Liver (tissue), 9 donors: ENCODE data around the gene GRID1. TPM values are rescaled to one million over a fixed set of nuclear protein-coding genes. Genes with fewer than 3 reads are reported as not detected.

ENCODE experiments used
- DNase-seq: peaks from one replicate; pipeline ENCODE4 v3.0.0-alpha.2; 2017; ENCODE audit warnings: low spot score
- H3K27ac ChIP-seq, 2 donors: one replicate each; pipeline ENCODE4 v1.7.0; 2013; ENCODE audit warnings: inconsistent platforms in 2 of 2, low read length in 2 of 2, control low read depth in 1 of 2, low read depth in 1 of 2, mild to moderate bottlenecking in 1 of 2
- H3K27me3 ChIP-seq, 4 donors: one replicate each; pipeline versions ENCODE4 v1.6.1 to v1.7.0; 2013; ENCODE audit warnings: low read length in 3 of 4, inconsistent platforms in 1 of 4, mild to moderate bottlenecking in 1 of 4, moderate library complexity in 1 of 4; ENCODE audit not compliant: control insufficient read depth in 4 of 4, insufficient read depth in 4 of 4
- H3K36me3 ChIP-seq, 4 donors: one replicate each; pipeline versions ENCODE4 v1.6.1 to v1.7.0; 2013; ENCODE audit warnings: low read length in 3 of 4, mild to moderate bottlenecking in 3 of 4, low read depth in 1 of 4, moderate library complexity in 1 of 4; ENCODE audit not compliant: control insufficient read depth in 4 of 4, insufficient read depth in 3 of 4
- H3K4me1 ChIP-seq, 4 donors: one replicate each; pipeline versions ENCODE4 v1.6.1 to v1.7.0; 2013; ENCODE audit warnings: low read length in 3 of 4, mild to moderate bottlenecking in 3 of 4, moderate library complexity in 1 of 4; ENCODE audit not compliant: control insufficient read depth in 4 of 4, insufficient read depth in 4 of 4
- H3K4me3 ChIP-seq, 3 donors: one replicate each; pipeline versions ENCODE4 v1.6.1 to v1.7.0; 2013; ENCODE audit warnings: low read length in 3 of 3, control low read depth in 1 of 3, low read depth in 1 of 3, mild to moderate bottlenecking in 1 of 3
- H3K9ac ChIP-seq, 2 donors: one replicate each; pipeline ENCODE4 v1.7.0; 2013; ENCODE audit warnings: low read length in 2 of 2, mild to moderate bottlenecking in 2 of 2, moderate library complexity in 2 of 2, control low read depth in 1 of 2, low read depth in 1 of 2
- H3K9me3 ChIP-seq, 4 donors: one replicate each; pipeline versions ENCODE4 v1.6.1 to v1.7.0; 2013; ENCODE audit warnings: low read length in 3 of 4; ENCODE audit not compliant: control insufficient read depth in 4 of 4
- EGR1 ChIP-seq, 2 donors: IDR thresholded peaks; 2 replicates each; pipeline ENCODE4 v1.6.1; 2016 to 2018; ENCODE audit warnings: antibody characterized with exemption in 2 of 2, low read depth in 2 of 2
- FOXA1 ChIP-seq: IDR thresholded peaks from 2 replicates; pipeline ENCODE4 v1.6.1; 2016; ENCODE audit warnings: antibody characterized with exemption
- FOXA2 ChIP-seq: IDR thresholded peaks from 2 replicates; pipeline ENCODE4 v1.6.1; 2016; ENCODE audit warnings: antibody characterized with exemption
- GABPA ChIP-seq, 2 donors: IDR thresholded peaks in 1 of 2; conservative IDR thresholded peaks in 1 of 2; 2 replicates each; pipeline ENCODE4 v1.6.1; 2016; ENCODE audit warnings: antibody characterized with exemption in 2 of 2, mild to moderate bottlenecking in 1 of 2, moderate library complexity in 1 of 2
- HNF4A ChIP-seq, 2 donors: conservative IDR thresholded peaks; 2 replicates each; pipeline ENCODE4 v1.6.1; 2016; ENCODE audit warnings: antibody characterized with exemption in 2 of 2, mild to moderate bottlenecking in 2 of 2
- HNF4G ChIP-seq: IDR thresholded peaks from 2 replicates; pipeline ENCODE4 v1.6.1; 2016; ENCODE audit warnings: antibody characterized with exemption
- JUND ChIP-seq, 2 donors: IDR thresholded peaks; 2 replicates each; pipeline ENCODE4 v1.6.1; 2016; ENCODE audit warnings: antibody characterized with exemption in 2 of 2
- NR2F2 ChIP-seq: IDR thresholded peaks from 2 replicates; pipeline ENCODE4 v1.6.1; 2016; ENCODE audit warnings: antibody characterized with exemption
- RAD21 ChIP-seq, 2 donors: IDR thresholded peaks; 2 replicates each; pipeline ENCODE4 v1.6.1; 2016; ENCODE audit warnings: antibody characterized with exemption in 2 of 2, mild to moderate bottlenecking in 2 of 2
- RXRA ChIP-seq, 2 donors: IDR thresholded peaks; 2 replicates each; pipeline ENCODE4 v1.6.1; 2017 to 2018; ENCODE audit warnings: antibody characterized with exemption in 2 of 2, mild to moderate bottlenecking in 1 of 2
- SP1 ChIP-seq: IDR thresholded peaks from 2 replicates; pipeline ENCODE4 v1.6.1; 2018; ENCODE audit warnings: antibody characterized with exemption, mild to moderate bottlenecking
- TAF1 ChIP-seq: conservative IDR thresholded peaks from 2 replicates; pipeline ENCODE4 v1.6.1; 2016; ENCODE audit warnings: antibody characterized with exemption, mild to moderate bottlenecking
- YY1 ChIP-seq: IDR thresholded peaks from 2 replicates; pipeline ENCODE4 v1.6.1; 2016; ENCODE audit warnings: antibody characterized with exemption, mild to moderate bottlenecking
- WGBS: extraction: QIAGEN DNeasy Blood & Tissue Kit; methylation state at CpG from one replicate; pipeline ENCODE4 v1.1.7; 2013; 5-methylcytosine and 5-hydroxymethylcytosine counted together
- polyA plus RNA-seq, 2 donors: library from polyadenylated mRNA; stranded (reverse) in 1 of 2; unstranded in 1 of 2; fragments of 200-250 nt in 1 of 2; fragments of >200 nt in 1 of 2; fragmentation: Nextera tagmentation in 1 of 2; extraction: Ambion mirVana in 1 of 2; gene quantifications; one replicate each; pipeline versions ENCODE4 v1.2.1 to v1.2.3, GENCODE V29; 2013 to 2015
- total RNA-seq, 2 donors: library from RNA; depleted of rRNA; stranded (reverse); fragments of >200 nt; gene quantifications; one replicate each; pipeline ENCODE4 v1.2.3, GENCODE V29; 2014
- TF ChIP-seq, protein P1 (sequence below): IDR thresholded peaks from 2 replicates; pipeline ENCODE4 v1.6.1; 2016; ENCODE audit warnings: antibody characterized with exemption
- TF ChIP-seq, protein P2 (sequence below): fragments of 150-350 bp; IDR thresholded peaks from 2 replicates; pipeline ENCODE4 v1.5.1; 2017; ENCODE audit warnings: improper control_type of control experiment, low read depth, low read length; ENCODE audit not compliant: missing input control
- TF ChIP-seq, protein P3 (sequence below): IDR thresholded peaks from 2 replicates; pipeline ENCODE4 v1.6.1; 2016; ENCODE audit warnings: antibody characterized with exemption, mild to moderate bottlenecking
- TF ChIP-seq, protein P4 (sequence below): IDR thresholded peaks from 2 replicates; pipeline ENCODE4 v1.6.1; 2016; ENCODE audit warnings: antibody characterized with exemption
- TF ChIP-seq, protein P5 (sequence below): IDR thresholded peaks from 2 replicates; pipeline ENCODE4 v1.6.1; 2016; ENCODE audit warnings: antibody characterized with exemption
- donor health status: healthy.
- donor health status: healthy.
- donor health status: healthy.
- donor health status: healthy.
- donor health status: healthy.

GRID1 gene
- total and polyA plus RNA-seq, 4 donors: 0.09 to 0.17 (median 0.14) TPM; not detected in 1

DNA sequence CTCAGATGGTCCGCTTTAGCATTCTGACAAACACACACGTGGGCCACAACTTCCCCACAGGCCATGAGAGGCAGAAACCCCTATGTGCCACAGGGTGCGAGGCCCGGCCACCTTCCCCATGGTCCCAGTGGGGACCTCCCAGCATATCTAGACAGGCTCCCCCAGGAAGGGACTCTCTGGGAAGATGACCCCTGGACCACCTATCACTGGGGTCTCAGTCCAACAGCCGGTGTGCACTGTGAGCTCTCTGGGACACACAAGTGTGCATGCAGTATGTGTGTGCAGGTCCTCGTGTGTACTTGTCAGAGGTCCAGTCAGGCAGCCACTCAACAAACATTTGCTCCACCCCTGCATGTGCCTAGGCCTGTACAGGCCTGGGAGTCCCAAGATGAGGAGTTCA lies 18.7 kb downstream of the GRID1 start:
- peaks cover 0 to under 1% (median 0%) of the 10 kb centered on the region in 4 donors for H3K9me3 ChIP-seq
- H3K27ac ChIP-seq: no peak overlapping the region
- H3K4me1 ChIP-seq: no peaks in the 10 kb centered on the region
- no peaks in the 10 kb centered on the region for H3K36me3 ChIP-seq
- TF ChIP-seq, protein P1, sequence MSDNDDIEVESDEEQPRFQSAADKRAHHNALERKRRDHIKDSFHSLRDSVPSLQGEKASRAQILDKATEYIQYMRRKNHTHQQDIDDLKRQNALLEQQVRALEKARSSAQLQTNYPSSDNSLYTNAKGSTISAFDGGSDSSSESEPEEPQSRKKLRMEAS: no peak
- TF ChIP-seq FOXA1 (no peak), JUND (IDR thresholded peaks at IDR 0.05) (no peak), NR2F2 (no peak), HNF4G (no peak), RXRA (IDR thresholded peaks at IDR 0.05) (no peak), HNF4A (conservative IDR thresholded peaks at IDR 0.05) (no peak), TAF1 (no peak), FOXA2 (no peak), GABPA (IDR thresholded peaks at IDR 0.05 in 1 of 2, conservative IDR thresholded peaks at IDR 0.05 in 1 of 2) (no peak), SP1 (no peak), RAD21 (IDR thresholded peaks at IDR 0.05) (no peak), YY1 (no peak), EGR1 (IDR thresholded peaks at IDR 0.05; ENCODE audit: low read depth in 2 of 2) (no peak)
- TF ChIP-seq, protein P2, sequence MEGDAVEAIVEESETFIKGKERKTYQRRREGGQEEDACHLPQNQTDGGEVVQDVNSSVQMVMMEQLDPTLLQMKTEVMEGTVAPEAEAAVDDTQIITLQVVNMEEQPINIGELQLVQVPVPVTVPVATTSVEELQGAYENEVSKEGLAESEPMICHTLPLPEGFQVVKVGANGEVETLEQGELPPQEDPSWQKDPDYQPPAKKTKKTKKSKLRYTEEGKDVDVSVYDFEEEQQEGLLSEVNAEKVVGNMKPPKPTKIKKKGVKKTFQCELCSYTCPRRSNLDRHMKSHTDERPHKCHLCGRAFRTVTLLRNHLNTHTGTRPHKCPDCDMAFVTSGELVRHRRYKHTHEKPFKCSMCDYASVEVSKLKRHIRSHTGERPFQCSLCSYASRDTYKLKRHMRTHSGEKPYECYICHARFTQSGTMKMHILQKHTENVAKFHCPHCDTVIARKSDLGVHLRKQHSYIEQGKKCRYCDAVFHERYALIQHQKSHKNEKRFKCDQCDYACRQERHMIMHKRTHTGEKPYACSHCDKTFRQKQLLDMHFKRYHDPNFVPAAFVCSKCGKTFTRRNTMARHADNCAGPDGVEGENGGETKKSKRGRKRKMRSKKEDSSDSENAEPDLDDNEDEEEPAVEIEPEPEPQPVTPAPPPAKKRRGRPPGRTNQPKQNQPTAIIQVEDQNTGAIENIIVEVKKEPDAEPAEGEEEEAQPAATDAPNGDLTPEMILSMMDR: no peak
- TF ChIP-seq, protein P3, sequence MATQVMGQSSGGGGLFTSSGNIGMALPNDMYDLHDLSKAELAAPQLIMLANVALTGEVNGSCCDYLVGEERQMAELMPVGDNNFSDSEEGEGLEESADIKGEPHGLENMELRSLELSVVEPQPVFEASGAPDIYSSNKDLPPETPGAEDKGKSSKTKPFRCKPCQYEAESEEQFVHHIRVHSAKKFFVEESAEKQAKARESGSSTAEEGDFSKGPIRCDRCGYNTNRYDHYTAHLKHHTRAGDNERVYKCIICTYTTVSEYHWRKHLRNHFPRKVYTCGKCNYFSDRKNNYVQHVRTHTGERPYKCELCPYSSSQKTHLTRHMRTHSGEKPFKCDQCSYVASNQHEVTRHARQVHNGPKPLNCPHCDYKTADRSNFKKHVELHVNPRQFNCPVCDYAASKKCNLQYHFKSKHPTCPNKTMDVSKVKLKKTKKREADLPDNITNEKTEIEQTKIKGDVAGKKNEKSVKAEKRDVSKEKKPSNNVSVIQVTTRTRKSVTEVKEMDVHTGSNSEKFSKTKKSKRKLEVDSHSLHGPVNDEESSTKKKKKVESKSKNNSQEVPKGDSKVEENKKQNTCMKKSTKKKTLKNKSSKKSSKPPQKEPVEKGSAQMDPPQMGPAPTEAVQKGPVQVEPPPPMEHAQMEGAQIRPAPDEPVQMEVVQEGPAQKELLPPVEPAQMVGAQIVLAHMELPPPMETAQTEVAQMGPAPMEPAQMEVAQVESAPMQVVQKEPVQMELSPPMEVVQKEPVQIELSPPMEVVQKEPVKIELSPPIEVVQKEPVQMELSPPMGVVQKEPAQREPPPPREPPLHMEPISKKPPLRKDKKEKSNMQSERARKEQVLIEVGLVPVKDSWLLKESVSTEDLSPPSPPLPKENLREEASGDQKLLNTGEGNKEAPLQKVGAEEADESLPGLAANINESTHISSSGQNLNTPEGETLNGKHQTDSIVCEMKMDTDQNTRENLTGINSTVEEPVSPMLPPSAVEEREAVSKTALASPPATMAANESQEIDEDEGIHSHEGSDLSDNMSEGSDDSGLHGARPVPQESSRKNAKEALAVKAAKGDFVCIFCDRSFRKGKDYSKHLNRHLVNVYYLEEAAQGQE: no peak
- TF ChIP-seq, protein P4, sequence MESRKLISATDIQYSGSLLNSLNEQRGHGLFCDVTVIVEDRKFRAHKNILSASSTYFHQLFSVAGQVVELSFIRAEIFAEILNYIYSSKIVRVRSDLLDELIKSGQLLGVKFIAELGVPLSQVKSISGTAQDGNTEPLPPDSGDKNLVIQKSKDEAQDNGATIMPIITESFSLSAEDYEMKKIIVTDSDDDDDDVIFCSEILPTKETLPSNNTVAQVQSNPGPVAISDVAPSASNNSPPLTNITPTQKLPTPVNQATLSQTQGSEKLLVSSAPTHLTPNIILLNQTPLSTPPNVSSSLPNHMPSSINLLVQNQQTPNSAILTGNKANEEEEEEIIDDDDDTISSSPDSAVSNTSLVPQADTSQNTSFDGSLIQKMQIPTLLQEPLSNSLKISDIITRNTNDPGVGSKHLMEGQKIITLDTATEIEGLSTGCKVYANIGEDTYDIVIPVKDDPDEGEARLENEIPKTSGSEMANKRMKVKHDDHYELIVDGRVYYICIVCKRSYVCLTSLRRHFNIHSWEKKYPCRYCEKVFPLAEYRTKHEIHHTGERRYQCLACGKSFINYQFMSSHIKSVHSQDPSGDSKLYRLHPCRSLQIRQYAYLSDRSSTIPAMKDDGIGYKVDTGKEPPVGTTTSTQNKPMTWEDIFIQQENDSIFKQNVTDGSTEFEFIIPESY: no peak
- TF ChIP-seq, protein P5, sequence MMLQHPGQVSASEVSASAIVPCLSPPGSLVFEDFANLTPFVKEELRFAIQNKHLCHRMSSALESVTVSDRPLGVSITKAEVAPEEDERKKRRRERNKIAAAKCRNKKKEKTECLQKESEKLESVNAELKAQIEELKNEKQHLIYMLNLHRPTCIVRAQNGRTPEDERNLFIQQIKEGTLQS: no peak
- no peak overlapping the region for H3K4me3 ChIP-seq
- DNase-seq: no peak
- H3K27me3 ChIP-seq: no peaks in the 10 kb centered on the region
- H3K9ac ChIP-seq: no peak overlapping the region
- 95% methylated on average over 6 of the region's 6 CpGs for WGBS
